Mucosa of stomach (tissue), 1 donor: Measurements from ENCODE around the gene AGXT2.

Experiments used
- H3K27me3 ChIP-seq: one replicate; pipeline ENCODE4 v1.7.0; 2013; ENCODE audit warnings: mild to moderate bottlenecking, low read length; ENCODE audit not compliant: control insufficient read depth, insufficient read depth
- H3K36me3 ChIP-seq: one replicate; pipeline ENCODE4 v1.7.0; 2013; ENCODE audit warnings: low read length; ENCODE audit not compliant: control insufficient read depth, insufficient read depth
- H3K4me1 ChIP-seq: one replicate; pipeline ENCODE4 v1.7.0; 2013; ENCODE audit warnings: mild to moderate bottlenecking, low read length; ENCODE audit not compliant: control insufficient read depth, insufficient read depth
- H3K4me3 ChIP-seq: one replicate; pipeline ENCODE4 v1.7.0; 2013; ENCODE audit warnings: low read length
- H3K9ac ChIP-seq: one replicate; pipeline ENCODE4 v1.7.0; 2013; ENCODE audit warnings: mild to moderate bottlenecking, low read length, moderate library complexity
- H3K9me3 ChIP-seq: one replicate; pipeline ENCODE4 v1.7.0; 2013; ENCODE audit warnings: mild to moderate bottlenecking, low read length, moderate library complexity; ENCODE audit not compliant: control insufficient read depth
- donor health status: Pancreatic carcinoma.

Gene AGXT2

DNA sequence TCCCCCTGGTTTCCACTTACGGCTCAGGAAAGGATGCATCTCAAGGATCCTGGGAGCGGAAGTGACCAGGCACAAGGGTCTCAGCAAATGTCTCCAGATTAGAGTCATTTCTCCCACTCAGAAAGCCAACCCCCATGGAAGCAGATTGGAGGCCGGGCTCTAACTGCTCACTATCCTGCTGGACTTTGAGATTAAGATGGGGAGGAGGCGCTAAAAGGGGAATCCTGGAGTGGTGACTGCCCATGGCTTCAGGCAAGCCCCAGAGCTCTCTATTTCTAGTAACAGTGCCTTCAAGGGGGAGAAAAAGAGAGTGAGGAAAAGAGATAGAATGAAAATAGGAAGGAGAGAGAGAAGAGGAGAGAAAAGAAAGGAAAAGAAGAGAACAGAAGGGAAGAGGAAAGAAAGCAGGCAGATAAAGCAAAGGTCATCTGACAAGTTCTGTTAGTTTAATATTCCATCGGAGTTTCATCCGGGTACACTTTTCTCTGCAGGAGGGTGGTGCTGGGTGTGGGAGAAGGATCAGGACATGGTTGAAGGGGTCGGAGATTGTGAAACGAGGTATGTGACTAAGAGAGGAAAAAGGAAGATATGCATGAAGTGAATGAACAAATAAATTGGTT is at the start of gene AGXT2:
Gene AGXT2 (minus strand): TSS at position 165 of the 620 bp plus-strand sequence. CDS start 57 bp downstream, at position 108.
- Histone ChIP-seq H3K4me3 (no peak within 1 kb of the TSS), H3K4me1 (no peaks in the 10 kb centered on the region), H3K27me3 (no peaks in the 10 kb centered on the region), H3K36me3 (no peaks in the 10 kb centered on the region), H3K9me3 (no peaks in the 10 kb centered on the region), H3K9ac (no peak within 1 kb of the TSS)

DNA sequence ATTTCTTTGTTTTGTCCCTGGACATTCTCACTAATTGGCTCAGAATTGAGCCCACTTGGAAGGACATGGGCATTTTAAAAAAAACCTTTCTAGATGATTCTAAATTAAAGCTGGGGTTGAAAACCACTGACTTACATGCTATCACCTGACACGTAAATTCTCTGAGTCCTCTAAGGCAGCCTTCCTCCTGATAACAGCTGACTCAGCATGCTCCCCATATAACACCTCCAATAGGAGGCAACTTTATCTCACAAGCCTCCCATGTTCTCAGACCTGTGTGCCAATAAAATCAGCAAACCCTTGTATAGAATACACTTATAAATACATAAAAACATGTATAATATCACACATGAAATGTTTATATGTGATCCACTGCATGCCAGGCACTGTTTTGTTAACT is 49.2 kb upstream of the AGXT2 start:
- Histone ChIP-seq H3K4me1 (peaks cover 39% of the 10 kb centered on the region), H3K27me3 (no peaks in the 10 kb centered on the region), H3K9ac (no peak overlapping the region), H3K9me3 (no peaks in the 10 kb centered on the region), H3K36me3 (no peaks in the 10 kb centered on the region), H3K4me3 (no peak overlapping the region)

DNA sequence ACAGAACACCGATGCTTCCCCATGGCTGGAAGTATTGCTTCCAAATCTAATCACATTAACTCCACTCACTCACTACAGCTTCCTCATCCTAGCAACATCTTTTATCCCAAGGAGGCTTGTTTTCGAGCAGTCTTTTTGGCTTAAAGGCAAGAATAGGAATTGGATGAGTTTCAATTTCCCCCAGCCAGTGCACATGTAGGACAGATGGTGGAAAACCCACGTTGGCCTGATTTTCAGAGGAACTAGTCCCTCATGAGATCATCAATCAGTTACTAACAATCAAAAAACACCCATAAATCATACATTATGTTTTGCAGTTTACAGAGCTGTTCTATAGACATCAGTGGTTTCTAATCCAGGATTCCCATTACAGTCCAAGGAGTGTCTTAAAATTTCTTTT is 48.5 kb upstream of the AGXT2 start:
- H3K27me3 ChIP-seq, result no peaks in the 10 kb centered on the region
- no peak overlapping the region for H3K9ac ChIP-seq
- no peaks in the 10 kb centered on the region for H3K9me3 ChIP-seq
- no peak overlapping the region for H3K4me3 ChIP-seq
- peaks cover 45% of the 10 kb centered on the region for H3K4me1 ChIP-seq
- no peaks in the 10 kb centered on the region for H3K36me3 ChIP-seq

DNA sequence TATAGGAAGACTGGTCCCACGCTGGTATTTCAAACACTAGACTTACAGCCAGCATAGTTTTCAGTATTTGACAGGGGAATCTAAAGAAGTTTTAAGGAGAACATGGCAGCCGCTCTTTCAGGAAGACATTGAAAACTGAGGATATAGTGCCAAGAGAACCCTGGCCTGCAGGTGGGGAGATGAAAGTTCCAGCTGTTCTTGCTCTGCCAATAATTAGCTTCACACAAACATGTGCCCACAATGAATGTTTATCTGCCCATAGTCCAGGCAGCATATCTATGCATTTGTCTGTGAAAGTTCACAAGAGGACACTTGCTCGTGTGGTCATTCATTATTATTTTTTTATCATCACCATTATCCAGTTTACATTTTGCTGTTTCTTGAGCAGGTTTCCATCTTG is 47.6 kb upstream of the AGXT2 start:
- Histone ChIP-seq H3K9me3 (no peaks in the 10 kb centered on the region), H3K36me3 (no peaks in the 10 kb centered on the region), H3K9ac (no peak overlapping the region), H3K27me3 (no peaks in the 10 kb centered on the region), H3K4me3 (no peak overlapping the region), H3K4me1 (peaks cover 45% of the 10 kb centered on the region)

- Histone ChIP-seq H3K27me3 (no peaks in the 10 kb centered on the region), H3K9me3 (no peaks in the 10 kb centered on the region), H3K4me3 (no peak overlapping the region), H3K36me3 (no peaks in the 10 kb centered on the region), H3K9ac (no peak overlapping the region), H3K4me1 (peaks cover 46% of the 10 kb centered on the region)
These were observed 47.2 kb upstream of the AGXT2 start for GRCh38 chr5:35094948-35095347.

GRCh38 chr5:35092703-35093102 is 45.0 kb upstream of the AGXT2 start:
- no peak overlapping the region for H3K9ac ChIP-seq
- H3K27me3 ChIP-seq, result no peaks in the 10 kb centered on the region
- no peak overlapping the region for H3K4me3 ChIP-seq
- peaks cover 53% of the 10 kb centered on the region for H3K4me1 ChIP-seq
- no peaks in the 10 kb centered on the region for H3K9me3 ChIP-seq
- no peaks in the 10 kb centered on the region for H3K36me3 ChIP-seq

DNA sequence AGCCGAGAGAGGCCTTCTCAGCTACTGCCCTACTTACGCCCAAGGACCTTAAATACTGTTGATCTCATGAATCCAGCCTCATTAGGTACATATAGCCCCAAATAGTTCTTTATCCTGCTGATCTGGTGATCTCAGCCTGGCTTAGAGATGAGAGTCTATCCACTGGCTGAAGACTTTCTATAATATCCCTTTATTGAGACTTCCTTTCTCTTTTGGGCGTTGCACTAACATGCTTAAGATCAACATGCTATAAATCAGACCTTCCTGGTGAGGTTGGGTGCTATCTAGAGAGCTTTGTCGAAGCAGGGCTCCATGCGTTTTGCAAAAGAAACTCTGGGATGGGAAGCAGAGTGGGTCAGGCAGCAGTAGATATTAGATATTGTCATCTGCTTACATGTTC is 44.0 kb upstream of the AGXT2 start:
- Histone ChIP-seq H3K9me3 (no peaks in the 10 kb centered on the region), H3K27me3 (no peaks in the 10 kb centered on the region), H3K36me3 (no peaks in the 10 kb centered on the region), H3K4me3 (no peak overlapping the region), H3K4me1 (peaks cover 53% of the 10 kb centered on the region), H3K9ac (no peak overlapping the region)

GRCh38 chr5:35089334-35090314 is 41.9 kb upstream of the AGXT2 start:
- Histone ChIP-seq H3K9ac (no peak overlapping the region), H3K27me3 (no peaks in the 10 kb centered on the region)

DNA sequence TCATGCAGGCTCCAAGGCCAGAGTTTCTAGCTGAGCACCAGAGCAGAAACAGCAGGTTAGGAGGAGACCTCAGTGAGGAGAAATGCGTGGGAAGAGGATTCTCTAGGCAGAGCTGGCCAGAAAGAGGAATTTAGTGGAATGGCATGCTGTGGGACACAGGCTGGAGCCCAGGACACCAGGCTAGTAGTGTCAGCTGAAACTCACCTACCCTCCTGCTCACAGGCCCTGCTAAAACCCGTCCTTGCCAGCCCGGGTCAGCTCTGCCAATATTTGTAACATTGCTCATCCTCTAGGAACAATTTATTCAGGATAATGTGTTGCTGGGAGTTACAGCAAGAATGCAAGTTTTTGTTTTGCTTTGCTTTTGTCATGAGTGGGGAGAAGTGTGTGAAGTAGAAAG is 40.2 kb upstream of the AGXT2 start:
- Histone ChIP-seq H3K4me1 (peaks cover 21% of the 10 kb centered on the region), H3K9ac (no peak overlapping the region), H3K9me3 (no peaks in the 10 kb centered on the region), H3K4me3 (no peak overlapping the region), H3K36me3 (no peaks in the 10 kb centered on the region), H3K27me3 (no peaks in the 10 kb centered on the region)

More at GRCh38 chr5:35089334-35090314, 41.9 kb upstream of the AGXT2 start:
- Histone ChIP-seq H3K36me3 (no peaks in the 10 kb centered on the region), H3K4me1 (peaks cover 33% of the 10 kb centered on the region), H3K4me3 (no peak overlapping the region), H3K9me3 (no peaks in the 10 kb centered on the region)

DNA sequence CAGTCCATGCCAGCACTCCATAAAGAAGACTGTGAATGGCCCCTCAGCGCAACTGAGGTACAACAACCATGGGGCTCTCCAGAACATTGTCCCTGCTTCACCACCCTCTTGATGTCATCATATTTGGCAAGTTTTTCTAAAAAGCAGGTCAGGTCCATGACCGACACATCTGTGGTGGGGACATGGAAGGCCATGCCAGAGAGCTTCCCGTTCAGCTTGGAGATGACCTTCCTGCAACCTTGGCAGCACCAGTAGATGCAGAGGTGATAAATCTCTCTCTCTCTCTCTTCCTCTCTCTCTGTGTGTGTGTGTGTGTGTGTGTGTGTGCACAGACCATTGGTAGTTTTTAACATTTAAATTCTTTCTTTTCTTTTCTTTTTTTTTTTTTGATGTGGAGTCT is 35.4 kb upstream of the AGXT2 start:
- Histone ChIP-seq H3K4me1 (no peaks in the 10 kb centered on the region), H3K4me3 (no peak overlapping the region), H3K9ac (no peak overlapping the region), H3K9me3 (no peaks in the 10 kb centered on the region), H3K27me3 (no peaks in the 10 kb centered on the region), H3K36me3 (no peaks in the 10 kb centered on the region)

DNA sequence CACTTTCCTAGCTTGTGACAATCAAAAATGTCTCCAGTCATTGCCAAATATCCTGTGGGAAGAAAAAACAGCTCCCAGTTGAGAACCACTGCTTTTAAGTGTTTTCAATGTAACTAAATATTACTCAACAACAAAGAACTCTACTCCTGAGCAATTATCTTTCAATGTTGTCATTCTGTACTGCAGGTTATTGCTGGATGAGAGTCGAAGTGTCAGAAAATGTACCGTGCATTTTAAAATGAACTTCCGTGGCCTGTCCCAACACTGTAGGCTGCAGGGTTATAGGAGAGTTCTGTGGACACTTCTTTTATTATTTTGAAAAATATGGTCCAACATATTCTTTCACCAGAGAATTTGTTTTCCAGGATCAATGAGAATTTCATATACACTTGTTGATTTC is 34.8 kb upstream of the AGXT2 start:
- H3K9me3 ChIP-seq, result no peaks in the 10 kb centered on the region
- no peaks in the 10 kb centered on the region for H3K4me1 ChIP-seq
- H3K36me3 ChIP-seq, result no peaks in the 10 kb centered on the region
- no peaks in the 10 kb centered on the region for H3K27me3 ChIP-seq
- no peak overlapping the region for H3K9ac ChIP-seq
- no peak overlapping the region for H3K4me3 ChIP-seq

GRCh38 chr5:35081134-35081533 is 33.4 kb upstream of the AGXT2 start:
- Histone ChIP-seq H3K9me3 (no peaks in the 10 kb centered on the region), H3K9ac (no peak overlapping the region), H3K27me3 (no peaks in the 10 kb centered on the region), H3K4me3 (no peak overlapping the region), H3K4me1 (no peaks in the 10 kb centered on the region), H3K36me3 (no peaks in the 10 kb centered on the region)
